Measurements from ENCODE around the gene EEF1G.

DNA sequence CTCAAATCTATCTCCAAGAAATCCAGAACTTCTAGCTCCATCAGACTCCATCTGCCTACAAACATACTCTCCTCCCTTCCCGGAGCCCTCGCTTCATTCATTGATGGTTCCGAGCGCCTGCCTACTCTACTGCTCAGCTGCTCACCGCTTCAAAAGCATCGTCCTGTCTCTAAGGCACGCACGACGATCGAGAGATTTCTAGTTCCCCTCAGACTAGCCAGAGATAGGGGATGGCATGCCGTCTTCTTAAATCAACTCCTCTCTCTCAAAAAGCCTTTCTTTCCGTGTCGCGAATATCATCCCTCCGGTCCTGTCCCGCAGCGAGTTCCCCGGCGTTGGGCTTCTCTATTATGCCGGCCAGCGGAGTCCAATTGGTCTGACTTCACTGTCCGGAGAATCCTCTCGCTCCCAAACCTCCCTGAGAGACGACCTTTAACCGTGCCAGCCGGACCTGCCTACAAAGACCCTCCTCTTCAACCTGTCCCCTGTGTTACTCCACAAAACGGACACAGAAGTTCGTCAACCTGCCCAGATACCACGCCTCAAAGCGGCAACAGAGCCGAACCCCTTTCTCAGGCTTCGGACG is 592 bp downstream of the EEF1G start:
- TF ChIP-seq TAF1 (IDR thresholded peaks at IDR 0.05; ENCODE audit: low read depth): no peak
- no peak for TF ChIP-seq EP300 (IDR thresholded peaks at IDR 0.05; ENCODE audit: borderline replicate concordance)
- no peak for TF ChIP-seq RAD21 (IDR thresholded peaks at IDR 0.05; ENCODE audit: low read depth)
- TF ChIP-seq NFIC (IDR thresholded peaks at IDR 0.05): no peak
- TF ChIP-seq, protein P1, sequence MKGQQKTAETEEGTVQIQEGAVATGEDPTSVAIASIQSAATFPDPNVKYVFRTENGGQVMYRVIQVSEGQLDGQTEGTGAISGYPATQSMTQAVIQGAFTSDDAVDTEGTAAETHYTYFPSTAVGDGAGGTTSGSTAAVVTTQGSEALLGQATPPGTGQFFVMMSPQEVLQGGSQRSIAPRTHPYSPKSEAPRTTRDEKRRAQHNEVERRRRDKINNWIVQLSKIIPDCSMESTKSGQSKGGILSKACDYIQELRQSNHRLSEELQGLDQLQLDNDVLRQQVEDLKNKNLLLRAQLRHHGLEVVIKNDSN (IDR thresholded peaks at IDR 0.05): no peak
- TF ChIP-seq, protein P2, sequence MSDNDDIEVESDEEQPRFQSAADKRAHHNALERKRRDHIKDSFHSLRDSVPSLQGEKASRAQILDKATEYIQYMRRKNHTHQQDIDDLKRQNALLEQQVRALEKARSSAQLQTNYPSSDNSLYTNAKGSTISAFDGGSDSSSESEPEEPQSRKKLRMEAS (IDR thresholded peaks at IDR 0.05): no peak
- TF ChIP-seq YY1 (IDR thresholded peaks at IDR 0.05; ENCODE audit: low read depth): no peak
- TF ChIP-seq CREB1 (IDR thresholded peaks at IDR 0.05; ENCODE audit: low read depth): no peak
- no peak for TF ChIP-seq TCF12 (IDR thresholded peaks at IDR 0.05; ENCODE audit: low read depth)
- TF ChIP-seq, protein P3, sequence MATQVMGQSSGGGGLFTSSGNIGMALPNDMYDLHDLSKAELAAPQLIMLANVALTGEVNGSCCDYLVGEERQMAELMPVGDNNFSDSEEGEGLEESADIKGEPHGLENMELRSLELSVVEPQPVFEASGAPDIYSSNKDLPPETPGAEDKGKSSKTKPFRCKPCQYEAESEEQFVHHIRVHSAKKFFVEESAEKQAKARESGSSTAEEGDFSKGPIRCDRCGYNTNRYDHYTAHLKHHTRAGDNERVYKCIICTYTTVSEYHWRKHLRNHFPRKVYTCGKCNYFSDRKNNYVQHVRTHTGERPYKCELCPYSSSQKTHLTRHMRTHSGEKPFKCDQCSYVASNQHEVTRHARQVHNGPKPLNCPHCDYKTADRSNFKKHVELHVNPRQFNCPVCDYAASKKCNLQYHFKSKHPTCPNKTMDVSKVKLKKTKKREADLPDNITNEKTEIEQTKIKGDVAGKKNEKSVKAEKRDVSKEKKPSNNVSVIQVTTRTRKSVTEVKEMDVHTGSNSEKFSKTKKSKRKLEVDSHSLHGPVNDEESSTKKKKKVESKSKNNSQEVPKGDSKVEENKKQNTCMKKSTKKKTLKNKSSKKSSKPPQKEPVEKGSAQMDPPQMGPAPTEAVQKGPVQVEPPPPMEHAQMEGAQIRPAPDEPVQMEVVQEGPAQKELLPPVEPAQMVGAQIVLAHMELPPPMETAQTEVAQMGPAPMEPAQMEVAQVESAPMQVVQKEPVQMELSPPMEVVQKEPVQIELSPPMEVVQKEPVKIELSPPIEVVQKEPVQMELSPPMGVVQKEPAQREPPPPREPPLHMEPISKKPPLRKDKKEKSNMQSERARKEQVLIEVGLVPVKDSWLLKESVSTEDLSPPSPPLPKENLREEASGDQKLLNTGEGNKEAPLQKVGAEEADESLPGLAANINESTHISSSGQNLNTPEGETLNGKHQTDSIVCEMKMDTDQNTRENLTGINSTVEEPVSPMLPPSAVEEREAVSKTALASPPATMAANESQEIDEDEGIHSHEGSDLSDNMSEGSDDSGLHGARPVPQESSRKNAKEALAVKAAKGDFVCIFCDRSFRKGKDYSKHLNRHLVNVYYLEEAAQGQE (IDR thresholded peaks at IDR 0.05; ENCODE audit: low read depth): no peak
- no peak for TF ChIP-seq TEAD4 (IDR thresholded peaks at IDR 0.05)
- no peak for TF ChIP-seq ZBTB7A (IDR thresholded peaks at IDR 0.05; ENCODE audit: low read depth)
- TF ChIP-seq CEBPB (IDR thresholded peaks at IDR 0.05): no peak
- TF ChIP-seq FOXM1 (IDR thresholded peaks at IDR 0.05; ENCODE audit: borderline replicate concordance, low read depth): no peak

Measured in Ishikawa (cell line).